ENCODE results near the gene ADGRG7. TPM values are rescaled to one million over a fixed set of nuclear protein-coding genes. Genes with fewer than 3 reads are reported as not detected.

ADGRG7 gene
- total RNA-seq, 2 experiments from 2014 or later: not detected

- Histone ChIP-seq H3K4me1 (ENCODE audit: insufficient read depth, low read length, poor library complexity, severe bottlenecking) (no peaks in the 10 kb centered on the region), H3K4me3 (ENCODE audit: low read depth, low read length, poor library complexity, severe bottlenecking) (no peak overlapping the region), H3K27ac (ENCODE audit: low read depth, low read length, poor library complexity, severe bottlenecking) (no peak overlapping the region), H3K9me3 (ENCODE audit: low read length) (no peaks in the 10 kb centered on the region), H4K20me1 (ENCODE audit: insufficient read depth, low read length) (no peaks in the 10 kb centered on the region), H2AFZ (ENCODE audit: low read length) (no peak overlapping the region), H3K4me2 (ENCODE audit: low read length) (no peak overlapping the region), H3K79me2 (ENCODE audit: insufficient read depth, low read depth, low read length) (peaks cover 4% of the 10 kb centered on the region; the same call in 1 of the 2 replicates), H3K9me2 (ENCODE audit: insufficient read depth, low read length) (no peaks in the 10 kb centered on the region), H3K36me3 (ENCODE audit: insufficient read depth, low read length) (peaks cover 88% of the 10 kb centered on the region)
- CTCF ChIA-PET (ENCODE audit: unreplicated experiment): interaction anchor here (1.1 kb wide), 1 partner anchor 16 kb away, joined by 4 read pairs; no protein-coding TSS in a partner anchor
- intact Hi-C loops (cut with micrococcal nuclease; ENCODE audit: unreplicated experiment): no loop called here
- POLR2A ChIA-PET: interaction anchor here (0.6 to 3.5 kb wide), 6 partner anchors 8 to 30 kb away, joined by 3 to 14 read pairs (median 4); partner anchors contain the start of gene TFG
- BruUV-seq (replicated peaks): no TSS peak
- no peak for DNase-seq (ENCODE audit: low spot score)
- TF ChIP-seq EZH2phosphoT487 (IDR thresholded peaks at IDR 0.05; ENCODE audit: borderline replicate concordance, low read depth, low read length): no peak
- TF ChIP-seq CTCF (conservative IDR thresholded peaks at IDR 0.05; ENCODE audit: low read length): no peak
Measured at GRCh38 chr3:100726706-100727105, 117.3 kb downstream of the ADGRG7 start.

DNA sequence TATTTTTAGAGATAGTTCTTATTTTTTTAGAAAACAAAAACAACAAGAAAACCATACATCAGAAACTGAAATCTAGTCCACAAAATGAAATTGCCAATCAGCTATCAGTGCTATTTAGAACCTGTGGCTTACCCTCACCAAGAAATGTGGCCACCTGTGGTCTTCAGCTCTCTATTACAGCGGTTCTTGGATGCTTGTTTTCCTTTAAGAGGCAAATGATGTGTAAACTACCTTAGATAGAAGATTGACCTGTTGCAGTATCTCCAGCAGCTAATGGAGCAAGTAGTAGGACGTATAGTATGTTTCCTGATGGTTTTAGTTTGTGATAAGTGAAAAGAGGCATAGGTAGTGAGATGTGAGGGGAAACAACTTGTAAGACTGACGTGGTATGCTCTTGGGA is 121.1 kb downstream of the ADGRG7 start:
- Histone ChIP-seq H3K36me3 (ENCODE audit: insufficient read depth, low read length) (peaks cover 76% of the 10 kb centered on the region), H3K9me3 (ENCODE audit: low read length) (no peaks in the 10 kb centered on the region), H3K4me1 (ENCODE audit: insufficient read depth, low read length, poor library complexity, severe bottlenecking) (no peaks in the 10 kb centered on the region), H3K79me2 (ENCODE audit: insufficient read depth, low read depth, low read length) (peaks cover 4% of the 10 kb centered on the region; the same call in 1 of the 2 replicates), H2AFZ (ENCODE audit: low read length) (no peak overlapping the region), H3K9me2 (ENCODE audit: insufficient read depth, low read length) (no peaks in the 10 kb centered on the region), H3K4me2 (ENCODE audit: low read length) (no peak overlapping the region), H3K4me3 (ENCODE audit: low read depth, low read length, poor library complexity, severe bottlenecking) (no peak overlapping the region), H4K20me1 (ENCODE audit: insufficient read depth, low read length) (no peaks in the 10 kb centered on the region), H3K27ac (ENCODE audit: low read depth, low read length, poor library complexity, severe bottlenecking) (no peak overlapping the region)
- intact Hi-C loops (cut with micrococcal nuclease; ENCODE audit: unreplicated experiment): no loop called here
- BruUV-seq (replicated peaks): no TSS peak
- no peak for DNase-seq (ENCODE audit: low spot score)
- CTCF ChIA-PET (ENCODE audit: unreplicated experiment): no interaction called here
- TF ChIP-seq EZH2phosphoT487 (IDR thresholded peaks at IDR 0.05; ENCODE audit: borderline replicate concordance, low read depth, low read length) (no peak), CTCF (conservative IDR thresholded peaks at IDR 0.05; ENCODE audit: low read length) (no peak)
- POLR2A ChIA-PET: interaction anchor here (0.6 to 1.3 kb wide), 3 partner anchors 11 to 84 kb away, joined by 3 read pairs; no protein-coding TSS in a partner anchor

- Histone ChIP-seq H4K20me1 (ENCODE audit: insufficient read depth, low read length) (no peaks in the 10 kb centered on the region), H3K4me2 (ENCODE audit: low read length) (no peak overlapping the region), H3K4me3 (ENCODE audit: low read depth, low read length, poor library complexity, severe bottlenecking) (no peak overlapping the region), H3K4me1 (ENCODE audit: insufficient read depth, low read length, poor library complexity, severe bottlenecking) (no peaks in the 10 kb centered on the region), H3K79me2 (ENCODE audit: insufficient read depth, low read depth, low read length) (peaks cover 4% of the 10 kb centered on the region; the same call in 1 of the 2 replicates), H3K27ac (ENCODE audit: low read depth, low read length, poor library complexity, severe bottlenecking) (no peak overlapping the region), H3K36me3 (ENCODE audit: insufficient read depth, low read length) (peaks cover 74% of the 10 kb centered on the region), H3K9me3 (ENCODE audit: low read length) (no peaks in the 10 kb centered on the region), H3K9me2 (ENCODE audit: insufficient read depth, low read length) (no peaks in the 10 kb centered on the region), H2AFZ (ENCODE audit: low read length) (no peak overlapping the region)
- intact Hi-C loops (cut with micrococcal nuclease; ENCODE audit: unreplicated experiment): no loop called here
- no peak for DNase-seq (ENCODE audit: low spot score)
- TF ChIP-seq CTCF (conservative IDR thresholded peaks at IDR 0.05; ENCODE audit: low read length) (no peak), EZH2phosphoT487 (IDR thresholded peaks at IDR 0.05; ENCODE audit: borderline replicate concordance, low read depth, low read length) (no peak)
- ChIA-PET POLR2A (interaction anchor here (0.7 to 1.0 kb wide), 2 partner anchors 22 to 275 kb away, joined by 3 to 4 read pairs; no protein-coding TSS in a partner anchor), CTCF (ENCODE audit: unreplicated experiment) (no interaction called here)
- BruUV-seq (replicated peaks): no TSS peak
Measured at GRCh38 chr3:100732435-100732834, 123.0 kb downstream of the ADGRG7 start.

All from OCI-LY7 (cell line).